Astrocyte of the spinal cord (primary cell): ENCODE results near the gene CALN1.

ENCODE experiments used
- DNase-seq: peaks from one replicate; pipeline ENCODE4 v3.0.0; 2011; ENCODE audit warnings: low read depth, low spot score
- H3K4me3 ChIP-seq: 2 replicates; pipeline ENCODE4 v1.5.1; 2011; ENCODE audit warnings: low read depth, mild to moderate bottlenecking, low read length, moderate library complexity
- CTCF ChIP-seq: IDR thresholded peaks from 2 replicates; pipeline ENCODE4 v1.5.1; 2012; ENCODE audit warnings: low read depth, mild to moderate bottlenecking, low read length, inconsistent platforms
- in situ Hi-C: cut with HindIII; loops from 2 replicates; pipeline ENCODE4 v1.10.0; 2017; ENCODE audit warnings: low sequenced_read_pairs

Gene CALN1

GRCh38 chr7:71867626-71868025, 544.5 kb downstream of the CALN1 start:
- TF ChIP-seq CTCF, result no peak
- in situ Hi-C loops, result no loop called here

GRCh38 chr7:71865172-71865571, 547.0 kb downstream of the CALN1 start:
- no peak for TF ChIP-seq CTCF
- no peak overlapping the region for H3K4me3 ChIP-seq
- in situ Hi-C loops, result no loop called here
- DNase-seq, result no peak

More at GRCh38 chr7:71867626-71868025, 544.5 kb downstream of the CALN1 start:
- H3K4me3 ChIP-seq, result no peak overlapping the region
- no peak for DNase-seq

GRCh38 chr7:71864130-71864529, 548.0 kb downstream of the CALN1 start:
- no peak for TF ChIP-seq CTCF
- H3K4me3 ChIP-seq, result no peak overlapping the region
- in situ Hi-C loops, result no loop called here
- DNase-seq, result no peak

GRCh38 chr7:71860572-71860971, 551.6 kb downstream of the CALN1 start:
- in situ Hi-C loops, result no loop called here
- no peak for TF ChIP-seq CTCF
- no peak overlapping the region for H3K4me3 ChIP-seq
- no peak for DNase-seq

- DNase-seq, result no peak
- no peak overlapping the region for H3K4me3 ChIP-seq
- in situ Hi-C loops, result no loop called here
- no peak for TF ChIP-seq CTCF
Measured at GRCh38 chr7:71857338-71857737, 554.8 kb downstream of the CALN1 start.

- DNase-seq, result no peak
- no peak for TF ChIP-seq CTCF
- no peak overlapping the region for H3K4me3 ChIP-seq
- in situ Hi-C loops, result no loop called here
Measured at GRCh38 chr7:71854546-71855397, 557.4 kb downstream of the CALN1 start.
